Liver (tissue), 9 donors: ENCODE results near the gene ZBTB11. TPM values are rescaled to one million over a fixed set of nuclear protein-coding genes. Genes with fewer than 3 reads are reported as not detected.

Experiments used
- DNase-seq: peaks from one replicate; pipeline ENCODE4 v3.0.0-alpha.2; 2017; ENCODE audit warnings: low spot score
- H3K27ac ChIP-seq, 2 donors: one replicate each; pipeline ENCODE4 v1.7.0; 2013; ENCODE audit warnings: inconsistent platforms in 2 of 2, low read length in 2 of 2, control low read depth in 1 of 2, low read depth in 1 of 2, mild to moderate bottlenecking in 1 of 2
- H3K27me3 ChIP-seq, 4 donors: one replicate each; pipeline versions ENCODE4 v1.6.1 to v1.7.0; 2013; ENCODE audit warnings: low read length in 3 of 4, inconsistent platforms in 1 of 4, mild to moderate bottlenecking in 1 of 4, moderate library complexity in 1 of 4; ENCODE audit not compliant: control insufficient read depth in 4 of 4, insufficient read depth in 4 of 4
- H3K36me3 ChIP-seq, 4 donors: one replicate each; pipeline versions ENCODE4 v1.6.1 to v1.7.0; 2013; ENCODE audit warnings: low read length in 3 of 4, mild to moderate bottlenecking in 3 of 4, low read depth in 1 of 4, moderate library complexity in 1 of 4; ENCODE audit not compliant: control insufficient read depth in 4 of 4, insufficient read depth in 3 of 4
- H3K4me1 ChIP-seq, 4 donors: one replicate each; pipeline versions ENCODE4 v1.6.1 to v1.7.0; 2013; ENCODE audit warnings: low read length in 3 of 4, mild to moderate bottlenecking in 3 of 4, moderate library complexity in 1 of 4; ENCODE audit not compliant: control insufficient read depth in 4 of 4, insufficient read depth in 4 of 4
- H3K4me3 ChIP-seq, 3 donors: one replicate each; pipeline versions ENCODE4 v1.6.1 to v1.7.0; 2013; ENCODE audit warnings: low read length in 3 of 3, control low read depth in 1 of 3, low read depth in 1 of 3, mild to moderate bottlenecking in 1 of 3
- H3K9ac ChIP-seq, 2 donors: one replicate each; pipeline ENCODE4 v1.7.0; 2013; ENCODE audit warnings: low read length in 2 of 2, mild to moderate bottlenecking in 2 of 2, moderate library complexity in 2 of 2, control low read depth in 1 of 2, low read depth in 1 of 2
- H3K9me3 ChIP-seq, 4 donors: one replicate each; pipeline versions ENCODE4 v1.6.1 to v1.7.0; 2013; ENCODE audit warnings: low read length in 3 of 4; ENCODE audit not compliant: control insufficient read depth in 4 of 4
- ATF3 ChIP-seq: IDR thresholded peaks from 2 replicates; pipeline ENCODE4 v1.6.1; 2016; ENCODE audit warnings: antibody characterized with exemption
- EGR1 ChIP-seq, 2 donors: IDR thresholded peaks; 2 replicates each; pipeline ENCODE4 v1.6.1; 2016 to 2018; ENCODE audit warnings: antibody characterized with exemption in 2 of 2, low read depth in 2 of 2
- FOXA1 ChIP-seq: IDR thresholded peaks from 2 replicates; pipeline ENCODE4 v1.6.1; 2016; ENCODE audit warnings: antibody characterized with exemption
- GABPA ChIP-seq, 2 donors: IDR thresholded peaks in 1 of 2; conservative IDR thresholded peaks in 1 of 2; 2 replicates each; pipeline ENCODE4 v1.6.1; 2016; ENCODE audit warnings: antibody characterized with exemption in 2 of 2, mild to moderate bottlenecking in 1 of 2, moderate library complexity in 1 of 2
- HNF4A ChIP-seq, 2 donors: conservative IDR thresholded peaks; 2 replicates each; pipeline ENCODE4 v1.6.1; 2016; ENCODE audit warnings: antibody characterized with exemption in 2 of 2, mild to moderate bottlenecking in 2 of 2
- HNF4G ChIP-seq: IDR thresholded peaks from 2 replicates; pipeline ENCODE4 v1.6.1; 2016; ENCODE audit warnings: antibody characterized with exemption
- JUND ChIP-seq, 2 donors: IDR thresholded peaks; 2 replicates each; pipeline ENCODE4 v1.6.1; 2016; ENCODE audit warnings: antibody characterized with exemption in 2 of 2
- NR2F2 ChIP-seq: IDR thresholded peaks from 2 replicates; pipeline ENCODE4 v1.6.1; 2016; ENCODE audit warnings: antibody characterized with exemption
- REST ChIP-seq: IDR thresholded peaks from 2 replicates; pipeline ENCODE4 v1.6.1; 2016; ENCODE audit warnings: antibody characterized with exemption, mild to moderate bottlenecking
- RXRA ChIP-seq, 2 donors: IDR thresholded peaks; 2 replicates each; pipeline ENCODE4 v1.6.1; 2017 to 2018; ENCODE audit warnings: antibody characterized with exemption in 2 of 2, mild to moderate bottlenecking in 1 of 2
- SP1 ChIP-seq: IDR thresholded peaks from 2 replicates; pipeline ENCODE4 v1.6.1; 2018; ENCODE audit warnings: antibody characterized with exemption, mild to moderate bottlenecking
- TAF1 ChIP-seq: conservative IDR thresholded peaks from 2 replicates; pipeline ENCODE4 v1.6.1; 2016; ENCODE audit warnings: antibody characterized with exemption, mild to moderate bottlenecking
- YY1 ChIP-seq: IDR thresholded peaks from 2 replicates; pipeline ENCODE4 v1.6.1; 2016; ENCODE audit warnings: antibody characterized with exemption, mild to moderate bottlenecking
- WGBS: extraction: QIAGEN DNeasy Blood & Tissue Kit; methylation state at CpG from one replicate; pipeline ENCODE4 v1.1.7; 2013; 5-methylcytosine and 5-hydroxymethylcytosine counted together
- polyA plus RNA-seq, 2 donors: library from polyadenylated mRNA; stranded (reverse) in 1 of 2; unstranded in 1 of 2; fragments of 200-250 nt in 1 of 2; fragments of >200 nt in 1 of 2; fragmentation: Nextera tagmentation in 1 of 2; extraction: Ambion mirVana in 1 of 2; gene quantifications; one replicate each; pipeline versions ENCODE4 v1.2.1 to v1.2.3, GENCODE V29; 2013 to 2015
- total RNA-seq, 2 donors: library from RNA; depleted of rRNA; stranded (reverse); fragments of >200 nt; gene quantifications; one replicate each; pipeline ENCODE4 v1.2.3, GENCODE V29; 2014
- donor health status: healthy.
- donor health status: healthy.
- donor health status: healthy.
- donor health status: healthy.
- donor health status: healthy.

The ZBTB11 gene
- total and polyA plus RNA-seq, 4 donors, result 3.8 to 18.7 (median 9.2) TPM

- peaks cover 6 to 11% (median 8%) of the 10 kb centered on the region in 4 donors for H3K36me3 ChIP-seq
- no peak overlapping the region for H3K9ac ChIP-seq
- DNase-seq, result no peak
- peaks cover 1 to 14% (median 6%) of the 10 kb centered on the region in 4 donors for H3K4me1 ChIP-seq
- TF ChIP-seq SP1 (no peak), GABPA (IDR thresholded peaks at IDR 0.05 in 1 of 2, conservative IDR thresholded peaks at IDR 0.05 in 1 of 2) (no peak), REST (no peak), ATF3 (no peak)
- H3K9me3 ChIP-seq, result no peaks in the 10 kb centered on the region
- no peak overlapping the region for H3K4me3 ChIP-seq
- no peaks in the 10 kb centered on the region for H3K27me3 ChIP-seq
- WGBS, result 93% methylated on average over 5 of the region's 5 CpGs
- no peak overlapping the region for H3K27ac ChIP-seq
These were observed 5.9 kb downstream of the ZBTB11 start for GRCh38 chr3:101671014-101671413.

- H3K9me3 ChIP-seq, result no peaks in the 10 kb centered on the region
- peaks cover 0 to 4% (median 0%) of the 10 kb centered on the region in 4 donors for H3K4me1 ChIP-seq
- H3K27ac ChIP-seq, result no peak overlapping the region
- H3K4me3 ChIP-seq, result no peak overlapping the region
- no peak overlapping the region for H3K9ac ChIP-seq
- DNase-seq, result no peak
- 97% methylated on average over 1 of the region's 1 CpG for WGBS
- no peaks in the 10 kb centered on the region for H3K27me3 ChIP-seq
- H3K36me3 ChIP-seq, result peaks cover 7 to 34% (median 24%) of the 10 kb centered on the region in 4 donors
- TF ChIP-seq HNF4G (no peak), FOXA1 (no peak), EGR1 (IDR thresholded peaks at IDR 0.05; ENCODE audit: low read depth in 2 of 2) (no peak), ATF3 (no peak), TAF1 (no peak), SP1 (no peak), NR2F2 (no peak)
These were observed 9.1 kb downstream of the ZBTB11 start for GRCh38 chr3:101667844-101668243.

- H3K27me3 ChIP-seq, result no peaks in the 10 kb centered on the region
These were observed 9.6 kb downstream of the ZBTB11 start for GRCh38 chr3:101667331-101667730.

GRCh38 chr3:101665851-101666250 lies 11.1 kb downstream of the ZBTB11 start:
- H3K27ac ChIP-seq, result no peak overlapping the region
- H3K9me3 ChIP-seq, result no peaks in the 10 kb centered on the region
- TF ChIP-seq HNF4A (conservative IDR thresholded peaks at IDR 0.05), result no peak
- no peak for TF ChIP-seq EGR1 (IDR thresholded peaks at IDR 0.05; ENCODE audit: low read depth in 2 of 2)
- TF ChIP-seq TAF1, result no peak
- TF ChIP-seq YY1, result no peak
- no peak for TF ChIP-seq HNF4G
- no peak for TF ChIP-seq JUND (IDR thresholded peaks at IDR 0.05)
- no peaks in the 10 kb centered on the region for H3K4me1 ChIP-seq
- no peak for DNase-seq
- H3K9ac ChIP-seq, result no peak overlapping the region
- H3K36me3 ChIP-seq, result peaks cover 7 to 45% (median 28%) of the 10 kb centered on the region in 4 donors
- H3K4me3 ChIP-seq, result no peak overlapping the region
- no peaks in the 10 kb centered on the region for H3K27me3 ChIP-seq

More at GRCh38 chr3:101667331-101667730, 9.6 kb downstream of the ZBTB11 start:
- no peak for DNase-seq
- Histone ChIP-seq H3K9me3 (no peaks in the 10 kb centered on the region), H3K36me3 (peaks cover 7 to 38% (median 24%) of the 10 kb centered on the region in 4 donors), H3K4me1 (no peaks in the 10 kb centered on the region), H3K27ac (no peak overlapping the region), H3K4me3 (no peak overlapping the region), H3K9ac (no peak overlapping the region)
- WGBS, result 95% methylated on average over 6 of the region's 6 CpGs
- TF ChIP-seq JUND (IDR thresholded peaks at IDR 0.05) (no peak), RXRA (IDR thresholded peaks at IDR 0.05) (no peak)
